ENCODE measurements around the gene LPIN3.

The LPIN3 gene

GRCh38 chr20:41339957-41340326, 679 bp upstream of the LPIN3 start:
- Histone ChIP-seq H3K4me2 (ENCODE audit: low read length) (peak overlapping the region; percentile 90), H4K20me1 (ENCODE audit: insufficient read depth, low read length) (no peaks in the 10 kb centered on the region), H3K4me3 (ENCODE audit: low read length) (peak overlapping the region; percentile 74), H3K9me3 (ENCODE audit: insufficient read depth, low read length) (no peaks in the 10 kb centered on the region), H3K27ac (ENCODE audit: low read length) (no peak overlapping the region), H3K4me1 (ENCODE audit: low read length) (peaks cover 11% of the 10 kb centered on the region), H2AFZ (ENCODE audit: low read depth, low read length) (peak overlapping the region; percentile 68), H3K9ac (ENCODE audit: low read length) (peak overlapping the region; percentile 17; the same call in 1 of the 2 replicates), H3K79me2 (ENCODE audit: low read length) (no peaks in the 10 kb centered on the region), H3K27me3 (ENCODE audit: low read depth, low read length) (peaks cover 6% of the 10 kb centered on the region), H3K36me3 (replicated peaks; ENCODE audit: low read depth, low read length) (no peaks in the 10 kb centered on the region)
- TF ChIP-seq CTCF (IDR thresholded peaks at IDR 0.05; ENCODE audit: low read depth, low read length) (peak; percentile 100), EZH2phosphoT487 (IDR thresholded peaks at IDR 0.05; ENCODE audit: low read depth) (no peak)

GRCh38 chr20:41342474-41343464, 2.1 kb downstream of the LPIN3 start:
- no peak overlapping the region for H3K4me2 ChIP-seq (ENCODE audit: low read length)

GRCh38 chr20:41344477-41344876, 3.9 kb downstream of the LPIN3 start:
- H3K36me3 ChIP-seq (replicated peaks; ENCODE audit: low read depth, low read length): no peaks in the 10 kb centered on the region
- no peaks in the 10 kb centered on the region for H4K20me1 ChIP-seq (ENCODE audit: insufficient read depth, low read length)
- peaks cover 10% of the 10 kb centered on the region for H3K4me1 ChIP-seq (ENCODE audit: low read length)
- H2AFZ ChIP-seq (ENCODE audit: low read depth, low read length): no peak overlapping the region
- no peaks in the 10 kb centered on the region for H3K79me2 ChIP-seq (ENCODE audit: low read length)
- no peaks in the 10 kb centered on the region for H3K9me3 ChIP-seq (ENCODE audit: insufficient read depth, low read length)
- H3K9ac ChIP-seq (ENCODE audit: low read length): no peak overlapping the region
- H3K27ac ChIP-seq (ENCODE audit: low read length): no peak overlapping the region
- TF ChIP-seq EZH2phosphoT487 (IDR thresholded peaks at IDR 0.05; ENCODE audit: low read depth) (no peak), CTCF (IDR thresholded peaks at IDR 0.05; ENCODE audit: low read depth, low read length) (no peak)
- H3K4me2 ChIP-seq (ENCODE audit: low read length): no peak overlapping the region
- H3K27me3 ChIP-seq (ENCODE audit: low read depth, low read length): peaks cover 2% of the 10 kb centered on the region
- H3K4me3 ChIP-seq (ENCODE audit: low read length): no peak overlapping the region

More at GRCh38 chr20:41342474-41343464, 2.1 kb downstream of the LPIN3 start:
- no peaks in the 10 kb centered on the region for H3K79me2 ChIP-seq (ENCODE audit: low read length)
- H3K27me3 ChIP-seq (ENCODE audit: low read depth, low read length): peaks cover 6% of the 10 kb centered on the region
- no peak overlapping the region for H3K27ac ChIP-seq (ENCODE audit: low read length)
- no peak for TF ChIP-seq CTCF (IDR thresholded peaks at IDR 0.05; ENCODE audit: low read depth, low read length)
- TF ChIP-seq EZH2phosphoT487 (IDR thresholded peaks at IDR 0.05; ENCODE audit: low read depth): no peak
- no peak overlapping the region for H2AFZ ChIP-seq (ENCODE audit: low read depth, low read length)
- peaks cover 11% of the 10 kb centered on the region for H3K4me1 ChIP-seq (ENCODE audit: low read length)
- H3K4me3 ChIP-seq (ENCODE audit: low read length): no peak overlapping the region
- no peaks in the 10 kb centered on the region for H3K9me3 ChIP-seq (ENCODE audit: insufficient read depth, low read length)
- H3K9ac ChIP-seq (ENCODE audit: low read length): no peak overlapping the region
- H3K36me3 ChIP-seq (replicated peaks; ENCODE audit: low read depth, low read length): no peaks in the 10 kb centered on the region
- H4K20me1 ChIP-seq (ENCODE audit: insufficient read depth, low read length): no peaks in the 10 kb centered on the region

- no peak overlapping the region for H3K27ac ChIP-seq (ENCODE audit: low read length)
- no peaks in the 10 kb centered on the region for H3K36me3 ChIP-seq (replicated peaks; ENCODE audit: low read depth, low read length)
- no peaks in the 10 kb centered on the region for H3K9me3 ChIP-seq (ENCODE audit: insufficient read depth, low read length)
- no peak overlapping the region for H2AFZ ChIP-seq (ENCODE audit: low read depth, low read length)
- H3K4me3 ChIP-seq (ENCODE audit: low read length): no peak overlapping the region
- H3K4me1 ChIP-seq (ENCODE audit: low read length): peaks cover 5% of the 10 kb centered on the region
- H3K9ac ChIP-seq (ENCODE audit: low read length): no peak overlapping the region
- no peaks in the 10 kb centered on the region for H4K20me1 ChIP-seq (ENCODE audit: insufficient read depth, low read length)
- TF ChIP-seq EZH2phosphoT487 (IDR thresholded peaks at IDR 0.05; ENCODE audit: low read depth) (no peak), CTCF (IDR thresholded peaks at IDR 0.05; ENCODE audit: low read depth, low read length) (no peak)
- H3K79me2 ChIP-seq (ENCODE audit: low read length): no peaks in the 10 kb centered on the region
- H3K4me2 ChIP-seq (ENCODE audit: low read length): no peak overlapping the region
- H3K27me3 ChIP-seq (ENCODE audit: low read depth, low read length): no peaks in the 10 kb centered on the region
Observed at GRCh38 chr20:41344938-41345728, 4.5 kb downstream of the LPIN3 start.
